GM13976 (cell line): ENCODE results near the gene FGFR2.

Experiments used
- DNase-seq: peaks from one replicate; pipeline ENCODE4 v3.0.0; 2012; ENCODE audit warnings: low spot score
- in situ Hi-C: fragments of 300-500 bp; cut with MboI; formaldehyde crosslinking; loops from one replicate; pipeline ENCODE4 v1.12.0; 2022; ENCODE audit warnings: low sequenced_read_pairs, mixed read lengths, inconsistent platforms; ENCODE audit not compliant: unreplicated experiment
- TF ChIP-seq, protein P1 (sequence below): IDR thresholded peaks from 2 replicates; pipeline ENCODE4 v1.5.1; 2012; ENCODE audit warnings: borderline replicate concordance, mild to moderate bottlenecking; ENCODE audit not compliant: insufficient read depth; ENCODE audit errors: extremely low read depth, missing control alignments, control extremely low read depth

The FGFR2 gene

DNA sequence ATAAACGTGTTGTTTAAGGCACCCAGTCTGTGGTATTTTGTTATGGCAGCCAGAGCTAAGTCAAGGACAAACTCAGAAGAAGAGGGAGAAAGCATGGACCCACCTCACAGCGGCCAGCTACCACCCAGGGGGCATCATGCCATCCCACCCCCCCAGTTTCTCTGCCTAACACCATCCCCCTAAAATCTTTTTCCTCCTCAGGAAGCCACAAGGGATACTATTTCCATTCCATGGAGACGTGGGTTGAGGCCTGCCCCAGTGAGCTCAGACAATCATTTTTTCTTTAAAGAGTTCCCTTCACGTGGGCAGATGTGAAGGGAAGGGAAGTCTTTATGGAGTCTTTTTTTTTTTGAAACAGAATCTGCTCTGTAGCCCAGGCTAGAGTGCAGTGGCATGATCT, 131.8 kb downstream of the FGFR2 start:
- DNase-seq: no peak
- in situ Hi-C loops: no loop called here
- TF ChIP-seq, protein P1, sequence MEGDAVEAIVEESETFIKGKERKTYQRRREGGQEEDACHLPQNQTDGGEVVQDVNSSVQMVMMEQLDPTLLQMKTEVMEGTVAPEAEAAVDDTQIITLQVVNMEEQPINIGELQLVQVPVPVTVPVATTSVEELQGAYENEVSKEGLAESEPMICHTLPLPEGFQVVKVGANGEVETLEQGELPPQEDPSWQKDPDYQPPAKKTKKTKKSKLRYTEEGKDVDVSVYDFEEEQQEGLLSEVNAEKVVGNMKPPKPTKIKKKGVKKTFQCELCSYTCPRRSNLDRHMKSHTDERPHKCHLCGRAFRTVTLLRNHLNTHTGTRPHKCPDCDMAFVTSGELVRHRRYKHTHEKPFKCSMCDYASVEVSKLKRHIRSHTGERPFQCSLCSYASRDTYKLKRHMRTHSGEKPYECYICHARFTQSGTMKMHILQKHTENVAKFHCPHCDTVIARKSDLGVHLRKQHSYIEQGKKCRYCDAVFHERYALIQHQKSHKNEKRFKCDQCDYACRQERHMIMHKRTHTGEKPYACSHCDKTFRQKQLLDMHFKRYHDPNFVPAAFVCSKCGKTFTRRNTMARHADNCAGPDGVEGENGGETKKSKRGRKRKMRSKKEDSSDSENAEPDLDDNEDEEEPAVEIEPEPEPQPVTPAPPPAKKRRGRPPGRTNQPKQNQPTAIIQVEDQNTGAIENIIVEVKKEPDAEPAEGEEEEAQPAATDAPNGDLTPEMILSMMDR: no peak

- DNase-seq: no peak
- in situ Hi-C loops: no loop called here
- TF ChIP-seq, protein P1: no peak
These were observed 133.0 kb downstream of the FGFR2 start for GRCh38 chr10:121465215-121465614.

- in situ Hi-C loops: no loop called here
- TF ChIP-seq, protein P1: no peak
- DNase-seq: no peak
These were observed 133.7 kb downstream of the FGFR2 start for GRCh38 chr10:121464517-121464916.

DNA sequence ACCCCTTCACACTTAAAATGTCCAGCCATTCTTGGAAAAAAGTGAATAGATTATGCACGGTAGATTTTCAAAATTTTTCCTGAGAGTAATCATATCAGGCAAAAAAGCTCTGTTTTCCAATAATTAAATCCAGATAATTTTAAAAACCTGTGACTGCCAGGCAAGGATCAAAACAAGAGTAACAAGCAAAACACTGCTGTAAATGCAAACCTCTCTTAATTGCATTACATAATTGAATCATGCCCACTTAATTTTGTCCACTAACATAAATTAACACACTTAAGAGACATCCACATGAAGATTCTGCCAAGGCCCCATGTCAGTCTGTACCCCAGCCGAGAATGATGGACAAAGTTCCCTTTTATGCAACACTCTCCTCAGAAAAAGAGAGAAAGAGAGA, 135.3 kb downstream of the FGFR2 start:
- TF ChIP-seq, protein P1: no peak
- in situ Hi-C loops: no loop called here
- DNase-seq: no peak

DNA sequence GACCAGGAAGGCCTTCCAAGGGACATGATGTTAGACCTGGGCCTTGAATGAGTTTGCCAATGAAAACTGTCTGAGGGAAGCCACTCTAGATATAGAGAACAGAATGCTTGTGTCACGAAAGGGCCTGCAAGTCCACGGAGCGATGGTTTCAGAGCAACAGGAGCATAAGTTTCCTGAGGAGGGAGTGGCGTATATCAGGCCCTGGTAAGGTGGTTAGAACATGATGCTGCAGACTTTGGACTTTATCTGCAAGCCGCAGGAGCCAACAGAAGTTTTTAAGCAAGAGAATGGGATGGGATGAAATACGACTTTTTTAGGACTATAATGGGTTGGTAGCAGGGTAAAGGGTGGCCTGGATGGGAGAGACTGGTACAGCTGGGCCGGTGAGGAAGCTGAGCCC, 136.0 kb downstream of the FGFR2 start:
- in situ Hi-C loops: no loop called here
- no peak for DNase-seq
- TF ChIP-seq, protein P1: no peak

GRCh38 chr10:121461307-121461706, 136.9 kb downstream of the FGFR2 start:
- in situ Hi-C loops: no loop called here
- TF ChIP-seq, protein P1: no peak
- DNase-seq: no peak

DNA sequence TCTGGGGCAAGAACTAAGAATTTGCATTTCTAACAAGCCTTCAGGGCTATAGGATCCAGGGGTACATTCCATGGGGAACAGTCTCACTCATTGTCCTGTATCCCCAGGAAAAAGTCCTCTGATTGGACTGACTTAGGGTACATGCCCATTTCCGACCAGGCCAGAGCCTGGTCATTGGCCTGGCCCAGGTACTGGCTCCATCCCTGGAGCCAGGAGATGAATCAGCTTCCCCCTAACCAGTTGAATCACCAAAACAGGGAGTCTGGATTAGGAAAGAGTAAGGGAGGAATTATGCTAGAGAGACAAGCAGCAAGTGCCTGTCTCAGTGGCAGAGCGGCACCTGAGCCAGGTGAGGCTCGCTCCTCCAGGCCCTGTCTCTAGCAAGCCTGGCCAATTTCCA, 137.5 kb downstream of the FGFR2 start:
- TF ChIP-seq, protein P1: no peak
- DNase-seq: no peak
- in situ Hi-C loops: no loop called here
